ENCODE measurements around the gene KLHL25.

Gene KLHL25

GRCh38 chr15:85773249-85773648 is 21.5 kb downstream of the KLHL25 start:
- no peak for DNase-seq

DNA sequence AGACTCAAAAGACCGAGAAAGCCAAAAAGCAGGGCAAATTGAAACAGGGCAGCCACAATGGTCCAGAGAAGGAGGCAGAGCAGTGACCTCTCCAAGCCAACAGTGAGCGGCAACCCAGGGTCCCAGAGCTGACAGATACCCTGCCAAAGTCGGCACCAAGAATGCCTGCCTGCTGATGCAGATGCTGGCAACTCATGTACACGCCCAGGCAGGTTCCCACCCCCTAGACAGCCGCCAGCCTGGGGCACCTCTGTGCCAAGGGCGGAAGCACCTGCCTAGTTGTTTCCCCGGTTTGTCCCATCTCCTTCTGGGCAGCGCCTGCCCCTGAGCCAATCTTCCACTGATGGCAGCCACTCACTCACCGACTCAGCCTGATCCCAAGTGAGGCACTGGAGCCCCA is 22.1 kb downstream of the KLHL25 start:
- DNase-seq, result no peak

- no peak for DNase-seq
Measured at GRCh38 chr15:85771781-85772445, 22.8 kb downstream of the KLHL25 start.

GRCh38 chr15:85771271-85771670 is 23.5 kb downstream of the KLHL25 start:
- DNase-seq, result no peak

- DNase-seq, result no peak
Measured at GRCh38 chr15:85770096-85771041, 24.4 kb downstream of the KLHL25 start.

DNA sequence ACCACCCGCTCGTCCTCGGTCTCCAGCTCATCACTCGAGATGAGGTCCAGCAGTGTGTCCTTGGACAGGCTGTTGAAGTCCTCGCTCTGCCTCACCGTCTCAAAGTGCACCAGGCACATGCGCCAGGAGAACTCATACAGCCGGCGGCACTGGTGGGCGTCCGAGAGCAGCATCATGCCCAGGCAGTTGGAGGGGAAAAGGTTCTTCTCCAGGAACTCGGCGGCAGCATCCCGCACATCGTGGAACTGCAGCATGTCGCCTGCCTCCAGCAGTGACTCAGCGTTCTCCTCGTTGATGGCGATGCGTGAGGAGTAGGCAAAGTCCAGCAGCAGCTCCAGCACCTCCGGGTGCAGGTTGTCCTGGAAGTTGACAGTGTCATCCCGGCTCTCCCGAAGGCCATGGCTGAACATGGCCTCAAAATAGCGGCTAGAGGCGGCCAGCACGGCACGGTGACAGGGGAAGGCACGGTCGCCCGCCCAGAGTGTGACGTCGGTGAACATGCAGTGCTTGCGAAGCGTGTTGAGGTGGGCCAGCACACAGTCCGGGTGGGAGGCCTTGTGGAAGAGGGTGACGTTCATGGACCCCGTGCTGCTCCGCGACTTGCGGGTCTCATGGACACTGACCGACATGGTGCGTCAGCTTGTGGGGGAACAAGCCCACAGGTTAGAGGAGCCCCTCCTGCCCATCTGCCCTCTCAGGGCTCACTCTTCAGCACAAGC is 25.4 kb downstream of the KLHL25 start:
- no peak for DNase-seq

GRCh38 chr15:85768595-85769168 is 26.0 kb downstream of the KLHL25 start:
- DNase-seq, result no peak

GRCh38 chr15:85767785-85768529 is 26.8 kb downstream of the KLHL25 start:
- DNase-seq, result no peak

DNA sequence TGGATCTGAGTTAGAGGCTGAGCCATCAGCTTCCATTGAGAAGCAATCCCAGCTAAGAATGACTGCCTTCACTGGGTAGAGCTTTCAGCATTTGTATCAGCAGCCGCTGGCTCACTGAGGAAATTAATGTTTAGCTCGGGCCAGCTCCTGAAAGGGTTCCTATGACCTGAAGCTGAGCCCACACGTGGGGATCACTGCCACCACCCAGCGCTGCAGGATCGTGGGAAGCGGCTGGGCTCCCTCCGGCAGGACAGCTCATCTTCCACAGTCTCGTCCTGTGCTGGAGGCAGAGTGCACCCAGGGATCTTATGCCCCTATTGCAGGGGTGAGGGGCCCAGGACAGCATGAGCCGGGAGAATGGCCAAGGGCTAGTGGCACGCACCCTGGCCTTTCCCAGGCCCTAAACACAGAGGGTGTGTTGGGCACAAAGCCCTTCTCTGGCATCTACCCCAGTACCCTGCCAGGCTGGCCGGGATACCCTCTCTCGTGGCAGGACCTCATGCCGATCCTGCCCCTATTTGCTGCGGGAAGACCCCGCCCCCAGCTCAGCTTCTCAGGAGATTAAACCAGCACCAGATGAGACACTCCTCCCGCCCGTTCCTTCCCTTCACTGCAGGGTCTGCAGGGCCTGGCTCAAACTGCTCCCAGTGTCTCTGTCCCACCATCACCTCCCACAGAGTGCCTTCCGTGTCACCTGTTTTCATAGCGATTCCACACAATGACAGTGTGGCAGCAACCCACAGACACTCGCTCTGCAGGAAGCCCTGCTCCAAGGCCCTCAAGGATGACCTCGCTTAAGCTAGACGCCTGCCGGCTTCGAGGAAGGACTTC is 28.5 kb downstream of the KLHL25 start:
- DNase-seq, result no peak

GRCh38 chr15:85764649-85765277 is 30.0 kb downstream of the KLHL25 start:
- DNase-seq, result no peak

DNA sequence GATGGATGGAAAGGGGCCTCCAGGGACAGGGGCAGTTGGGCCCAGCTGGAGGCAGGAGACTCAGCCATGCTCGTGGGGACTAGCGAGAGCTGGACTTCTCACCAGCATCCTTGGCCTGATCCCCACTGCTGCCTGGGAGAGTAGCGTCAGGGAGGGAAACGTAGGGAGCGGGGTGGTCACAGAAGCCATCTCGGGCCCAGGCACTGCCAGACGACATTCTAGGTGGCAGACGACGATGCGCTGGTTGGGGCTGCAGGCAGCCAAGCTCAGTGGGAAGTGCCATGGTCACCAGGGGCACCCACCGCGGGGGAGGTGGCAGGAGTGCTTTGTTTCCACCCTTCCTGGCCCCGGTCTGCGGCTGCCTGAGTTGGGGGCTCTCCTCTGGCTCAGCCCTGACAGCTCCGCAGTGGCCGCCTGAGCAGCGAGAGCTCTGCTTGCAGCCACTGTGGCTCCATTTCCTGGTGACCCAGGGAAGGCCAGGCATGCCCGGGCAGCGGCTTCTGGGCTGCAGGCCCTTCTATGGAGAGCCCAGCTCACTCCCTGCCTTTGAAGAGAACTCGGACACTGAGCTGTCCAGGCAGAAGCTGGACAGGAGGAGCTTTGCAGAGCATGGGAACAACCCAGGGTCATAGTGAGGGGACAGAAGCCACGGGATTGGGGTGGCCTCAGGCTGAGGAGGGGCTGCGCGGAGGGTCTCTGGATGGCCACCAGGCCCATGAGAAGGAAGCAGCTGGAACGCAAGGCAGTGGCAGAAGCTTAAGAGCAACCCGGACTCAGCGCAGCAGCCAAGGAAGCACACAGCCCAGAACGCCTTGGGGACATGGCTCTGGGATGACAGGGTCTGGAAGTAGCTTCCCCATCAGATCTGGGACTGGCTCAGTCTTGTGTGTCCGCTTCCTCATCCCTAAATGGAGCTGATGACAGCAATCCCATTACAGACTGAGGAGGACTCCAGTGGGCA is 30.8 kb downstream of the KLHL25 start:
- no peak for DNase-seq

DNA sequence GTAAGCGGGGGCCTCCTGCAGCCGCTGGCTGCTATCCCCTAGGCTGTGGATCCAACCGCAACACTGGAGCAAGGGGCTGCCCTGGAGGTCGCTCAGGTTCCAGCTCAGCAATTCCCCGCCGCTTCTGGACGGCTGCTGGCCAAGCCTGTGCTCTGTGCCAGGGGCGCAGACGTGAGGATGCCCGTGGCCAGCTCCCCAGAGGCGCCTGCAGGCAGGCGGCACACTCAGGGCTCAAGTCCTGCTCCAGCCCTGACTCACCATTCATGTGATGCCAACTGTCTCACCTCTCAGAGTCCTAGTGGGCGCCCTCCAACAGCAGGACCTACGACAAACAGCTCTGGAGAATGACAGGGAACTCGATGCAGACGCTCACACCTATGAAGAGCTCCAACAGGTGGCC is 31.6 kb downstream of the KLHL25 start:
- no peak for DNase-seq

GRCh38 chr15:85762756-85763127 is 32.0 kb downstream of the KLHL25 start:
- no peak for DNase-seq

GRCh38 chr15:85762039-85762755 is 32.5 kb downstream of the KLHL25 start:
- DNase-seq, result no peak

DNA sequence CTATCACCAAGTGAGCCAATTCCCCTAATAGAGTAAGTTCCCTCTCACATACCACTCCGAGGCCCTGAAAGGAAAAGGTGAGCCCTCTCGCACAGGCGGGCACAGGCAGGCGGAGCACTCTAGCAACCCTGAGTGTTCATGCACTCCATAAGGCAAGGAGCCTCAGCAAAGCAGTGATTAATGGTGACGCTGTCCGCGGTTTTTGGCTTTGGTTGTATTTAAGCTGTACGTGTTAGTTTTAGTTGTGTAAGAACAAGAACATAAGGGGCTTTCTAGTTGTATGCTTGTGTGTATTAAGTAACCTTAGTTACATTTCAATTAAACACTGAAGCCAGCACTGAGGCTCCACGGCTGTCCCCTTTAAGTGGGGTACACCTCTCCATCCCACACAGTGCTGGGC is 33.1 kb downstream of the KLHL25 start:
- no peak for DNase-seq

DNA sequence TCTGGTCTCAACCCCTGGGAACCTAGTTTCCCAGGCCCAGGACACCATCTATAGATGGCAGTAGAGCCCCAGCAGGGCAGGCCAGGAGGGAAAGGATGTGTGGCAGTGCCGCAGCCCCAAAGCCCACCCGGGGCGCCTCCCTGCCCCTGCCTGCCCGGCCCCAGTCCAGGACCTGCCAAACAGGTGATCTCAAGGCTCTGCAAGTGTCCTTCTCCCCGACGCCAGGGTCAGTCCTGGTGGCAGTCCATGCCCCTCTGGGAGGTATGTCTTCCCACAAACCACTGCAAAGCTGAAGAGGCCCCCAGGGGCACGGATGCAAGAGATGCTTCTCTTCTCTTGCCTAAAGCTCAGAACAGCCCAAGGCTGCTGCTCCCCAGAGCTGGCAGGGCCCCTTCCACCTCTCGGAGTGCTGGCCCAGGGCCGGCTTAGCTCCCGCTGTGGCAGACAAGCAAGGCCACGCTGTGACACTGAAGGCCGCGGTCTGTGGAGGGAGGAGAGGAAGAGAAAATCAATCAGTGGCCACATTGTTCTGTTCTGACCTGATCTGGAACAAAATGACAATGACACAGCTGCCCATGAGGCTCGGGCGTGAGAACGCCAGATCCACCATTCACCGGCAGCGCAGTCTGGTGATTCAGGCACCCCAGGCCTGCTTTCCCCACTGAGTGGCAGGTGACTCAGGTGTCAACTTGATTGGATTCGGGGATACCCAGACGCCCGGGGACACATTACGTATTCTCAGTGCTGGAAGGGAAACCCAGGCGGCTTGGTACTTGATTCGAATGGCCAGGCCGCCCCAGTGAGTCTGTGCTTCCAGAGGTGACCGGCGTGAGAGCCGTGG is 34.0 kb downstream of the KLHL25 start:
- no peak for DNase-seq

DNA sequence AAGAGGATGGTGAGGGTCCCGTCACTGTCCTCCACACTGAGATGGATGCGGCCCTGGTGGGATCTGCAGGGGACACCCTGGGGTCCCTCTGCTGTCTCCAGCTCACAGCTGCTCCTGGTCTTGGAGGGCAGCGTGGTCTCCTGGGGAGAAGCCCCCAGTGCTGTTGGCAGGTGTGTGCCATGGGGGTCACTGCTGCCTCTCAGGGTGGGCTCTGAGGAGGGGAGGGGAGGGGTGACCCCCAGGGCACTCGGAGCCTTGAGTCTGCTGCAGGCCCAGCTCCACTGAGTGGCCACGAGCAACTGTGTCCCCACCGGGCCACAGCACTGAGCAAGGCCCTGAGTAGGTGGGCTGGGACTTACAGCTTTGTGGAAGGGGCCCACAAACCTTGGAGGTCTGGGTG is 34.7 kb downstream of the KLHL25 start:
- DNase-seq, result no peak

GRCh38 chr15:85759376-85759775 is 35.3 kb downstream of the KLHL25 start:
- no peak for DNase-seq

Data from cortex of kidney (tissue), 1 donor.